Body of pancreas (tissue), 4 donors: ENCODE data around the gene IQSEC1. TPM values are rescaled to one million over a fixed set of nuclear protein-coding genes. Genes with fewer than 3 reads are reported as not detected.

Source experiments
- ATAC-seq: fragments of 150-250 bp; one replicate; pipeline ENCODE4 v1.9.1; 2016
- DNase-seq, 4 donors: peaks; one replicate each; pipeline ENCODE4 v3.0.0-alpha.2; 2019
- H3K27ac ChIP-seq, 4 donors: fragments of 200-600 bp; sonication (generic); 1 replicate in 3 of 4; 2 replicates in 1 of 4; pipeline versions ENCODE4 v1.5.1 to v1.6.1; 2016 to 2019; ENCODE audit warnings: mild to moderate bottlenecking in 1 of 4, mixed read lengths in 1 of 4, moderate library complexity in 1 of 4
- H3K27me3 ChIP-seq, 2 donors: fragments of 200-600 bp; sonication (generic); one replicate each; pipeline ENCODE4 v1.6.0; 2016; ENCODE audit warnings: mild to moderate bottlenecking in 1 of 2
- H3K36me3 ChIP-seq, 2 donors: fragments of 200-600 bp; sonication (generic); replicated peaks in 1 of 2; 2 replicates each; pipeline ENCODE4 v1.5.1; 2016; ENCODE audit warnings: low read depth in 2 of 2; ENCODE audit not compliant: insufficient read depth in 1 of 2
- H3K4me1 ChIP-seq: fragments of 200-600 bp; sonication (generic); one replicate; pipeline ENCODE4 v1.6.0; 2016
- H3K4me3 ChIP-seq, 2 donors: fragments of 200-600 bp; sonication (generic); 1 replicate in 1 of 2; 2 replicates in 1 of 2; pipeline ENCODE4 v1.5.1; 2016 to 2019
- H3K9me3 ChIP-seq, 3 donors: fragments of 200-600 bp; sonication (generic); 1 replicate in 2 of 3; 2 replicates in 1 of 3; pipeline ENCODE4 v1.5.1; 2016
- POLR2A ChIP-seq, 3 donors: fragments of 450-650 bp; IDR thresholded peaks; one replicate each; pipeline ENCODE4 v1.6.1; 2016; ENCODE audit warnings: antibody characterized with exemption in 3 of 3, mild to moderate bottlenecking in 2 of 3
- WGBS, 2 donors: methylation state at CpG; one replicate each; pipeline ENCODE4 v1.1.5; 2017; 5-methylcytosine and 5-hydroxymethylcytosine counted together
- intact Hi-C: fragments of 100-400 bp; cut with DNase I; formaldehyde crosslinking; loops from one replicate; pipeline ENCODE4 v1.15.1; 2023
- total RNA-seq, 2 donors: library from RNA; depleted of rRNA; stranded (reverse); fragments of >200 nt; gene quantifications; one replicate each; pipeline ENCODE4 v1.1.0, GENCODE V29; 2016
- TF ChIP-seq, protein P1 (sequence below), 7 experiments: fragments of 450-650 bp in 4 of 7; fragments of 200-600 bp in 3 of 7; sonication (generic) in 3 of 7; IDR thresholded peaks; one replicate each; pipeline ENCODE4 v1.5.1; 2016 to 2019; ENCODE audit warnings: antibody characterized with exemption in 7 of 7

IQSEC1 gene
- total RNA-seq, 2 donors from 2014 or later = 29.6 to 42.2 TPM

GRCh38 chr3:13111173-13111872 is 38.1 kb upstream of the IQSEC1 start:
- H3K4me3 ChIP-seq = no peak overlapping the region
- DNase-seq = peak; percentile 45 to 76 (median 66)
- no peaks in the 10 kb centered on the region for H3K9me3 ChIP-seq
- no peak for TF ChIP-seq POLR2A (IDR thresholded peaks at IDR 0.05)
- TF ChIP-seq, protein P1, sequence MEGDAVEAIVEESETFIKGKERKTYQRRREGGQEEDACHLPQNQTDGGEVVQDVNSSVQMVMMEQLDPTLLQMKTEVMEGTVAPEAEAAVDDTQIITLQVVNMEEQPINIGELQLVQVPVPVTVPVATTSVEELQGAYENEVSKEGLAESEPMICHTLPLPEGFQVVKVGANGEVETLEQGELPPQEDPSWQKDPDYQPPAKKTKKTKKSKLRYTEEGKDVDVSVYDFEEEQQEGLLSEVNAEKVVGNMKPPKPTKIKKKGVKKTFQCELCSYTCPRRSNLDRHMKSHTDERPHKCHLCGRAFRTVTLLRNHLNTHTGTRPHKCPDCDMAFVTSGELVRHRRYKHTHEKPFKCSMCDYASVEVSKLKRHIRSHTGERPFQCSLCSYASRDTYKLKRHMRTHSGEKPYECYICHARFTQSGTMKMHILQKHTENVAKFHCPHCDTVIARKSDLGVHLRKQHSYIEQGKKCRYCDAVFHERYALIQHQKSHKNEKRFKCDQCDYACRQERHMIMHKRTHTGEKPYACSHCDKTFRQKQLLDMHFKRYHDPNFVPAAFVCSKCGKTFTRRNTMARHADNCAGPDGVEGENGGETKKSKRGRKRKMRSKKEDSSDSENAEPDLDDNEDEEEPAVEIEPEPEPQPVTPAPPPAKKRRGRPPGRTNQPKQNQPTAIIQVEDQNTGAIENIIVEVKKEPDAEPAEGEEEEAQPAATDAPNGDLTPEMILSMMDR (IDR thresholded peaks at IDR 0.05) = no peak
- H3K27ac ChIP-seq = peak overlapping the region; percentile 58 to 76 (median 59)
- intact Hi-C loops = no loop called here
- H3K27me3 ChIP-seq = no peaks in the 10 kb centered on the region
- no peaks in the 10 kb centered on the region for H3K36me3 ChIP-seq
- peak; percentile 46 for ATAC-seq
- peaks cover 19% of the 10 kb centered on the region for H3K4me1 ChIP-seq
- WGBS, 2 donors = 16 to 18% methylated on average over 7 to 9 of the region's 9 CpGs

DNA sequence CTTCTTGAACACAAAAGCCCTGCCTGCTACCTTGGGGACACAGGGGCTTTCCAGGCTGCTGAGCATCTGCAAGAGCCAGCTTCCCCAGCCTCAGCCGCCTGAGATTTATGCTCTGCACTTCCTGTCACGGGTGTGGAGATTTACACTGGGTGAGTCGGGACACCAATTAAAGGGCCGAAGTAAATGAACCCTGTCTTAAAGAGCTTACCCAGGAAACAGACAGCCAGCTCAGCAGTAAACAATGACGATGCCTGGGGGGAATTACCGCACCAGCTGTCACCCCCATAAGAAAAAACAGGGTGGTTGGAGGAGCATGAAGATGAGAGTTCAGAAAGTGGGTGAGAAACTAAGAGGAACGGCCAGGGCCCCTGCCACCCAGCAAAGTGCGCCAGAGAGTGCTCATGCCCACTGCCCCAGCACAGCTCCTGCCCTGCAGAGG is 37.5 kb upstream of the IQSEC1 start:
- DNase-seq = peak in 1 of 4 donors; percentile 26
- H3K4me1 ChIP-seq = peaks cover 19% of the 10 kb centered on the region

DNA sequence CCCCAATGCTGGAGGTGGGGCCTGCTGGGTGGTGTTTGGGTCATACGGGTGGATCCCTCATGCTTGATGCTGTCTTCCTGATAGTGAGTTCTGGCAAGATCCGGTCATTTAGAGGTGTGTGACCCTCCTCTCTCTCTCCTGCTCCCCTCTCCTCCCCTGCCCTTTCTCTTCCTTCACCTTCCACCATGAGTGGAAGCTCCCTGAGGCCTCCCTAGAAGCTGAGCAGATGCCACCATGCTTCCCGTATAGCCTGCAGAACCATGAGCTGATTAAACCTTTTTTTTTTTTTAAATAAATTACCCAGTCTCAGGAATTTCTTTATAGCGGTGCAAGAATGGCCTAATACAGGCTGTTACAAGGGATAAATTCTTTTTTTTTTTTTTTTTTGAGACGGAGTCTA is 36.3 kb upstream of the IQSEC1 start:
- no peaks in the 10 kb centered on the region for H3K27me3 ChIP-seq
- H3K4me1 ChIP-seq = peaks cover 19% of the 10 kb centered on the region
- DNase-seq (peak in 1 of 4 donors; percentile 3), ATAC-seq (no peak)
- no peak overlapping the region for H3K4me3 ChIP-seq
- TF ChIP-seq, protein P1 (IDR thresholded peaks at IDR 0.05) = no peak
- TF ChIP-seq POLR2A (IDR thresholded peaks at IDR 0.05) = no peak
- H3K36me3 ChIP-seq = no peaks in the 10 kb centered on the region
- intact Hi-C loops = no loop called here
- WGBS, 2 donors = 92 to 93% methylated on average over 5 of the region's 5 CpGs
- no peaks in the 10 kb centered on the region for H3K9me3 ChIP-seq
- no peak overlapping the region for H3K27ac ChIP-seq

More for the DNA sequence above, 37.5 kb upstream of the IQSEC1 start:
- Histone ChIP-seq H3K4me3 (no peak overlapping the region), H3K27me3 (no peaks in the 10 kb centered on the region), H3K9me3 (no peaks in the 10 kb centered on the region), H3K36me3 (no peaks in the 10 kb centered on the region), H3K27ac (peak overlapping the region; percentile 58 to 76 (median 59))
- ATAC-seq = no peak
- 47 to 52% methylated on average over 8 of the region's 8 CpGs for WGBS, 2 donors
- intact Hi-C loops = no loop called here
- TF ChIP-seq POLR2A (IDR thresholded peaks at IDR 0.05) = no peak
- TF ChIP-seq, protein P1 (IDR thresholded peaks at IDR 0.05) = no peak

GRCh38 chr3:13108861-13109260 is 35.6 kb upstream of the IQSEC1 start:
- no peak for ATAC-seq
- intact Hi-C loops = no loop called here

More at GRCh38 chr3:13108861-13109260, 35.6 kb upstream of the IQSEC1 start:
- WGBS, 2 donors = 90 to 97% methylated on average over 11 to 12 of the region's 12 CpGs
- H3K4me1 ChIP-seq = peaks cover 19% of the 10 kb centered on the region
- H3K27me3 ChIP-seq = no peaks in the 10 kb centered on the region
- H3K27ac ChIP-seq = no peak overlapping the region
- H3K9me3 ChIP-seq = no peaks in the 10 kb centered on the region
- peak in 2 of 4 donors; percentile 3 to 8 for DNase-seq
- H3K36me3 ChIP-seq = no peaks in the 10 kb centered on the region
- H3K4me3 ChIP-seq = no peak overlapping the region
- TF ChIP-seq, protein P1 (IDR thresholded peaks at IDR 0.05) = no peak
